Esophagus muscularis mucosa (tissue), 4 donors: Measurements from ENCODE around the gene ID1. TPM values are rescaled to one million over a fixed set of nuclear protein-coding genes. Genes with fewer than 3 reads are reported as not detected.
"Not testable (repeated sequence)": the region's sequence is repeated elsewhere in the genome, so short reads cannot be mapped to it uniquely, and the experiment has no call there.

ENCODE experiments used
- DNase-seq: peaks from one replicate; pipeline ENCODE4 v3.0.0-alpha.2; 2017; ENCODE audit errors: extremely low spot score
- H3K27ac ChIP-seq, 4 donors: fragments of 200-600 bp; sonication (generic); replicated peaks in 1 of 4; 1 replicate in 3 of 4; 2 replicates in 1 of 4; pipeline ENCODE4 v1.5.1; 2016 to 2019; ENCODE audit warnings: mild to moderate bottlenecking in 1 of 4
- H3K27me3 ChIP-seq, 4 donors: fragments of 200-600 bp; sonication (generic); one replicate each; pipeline versions ENCODE4 v1.5.1 to v1.6.0; 2016 to 2019
- H3K36me3 ChIP-seq, 4 donors: fragments of 200-600 bp; sonication (generic); one replicate each; pipeline ENCODE4 v1.5.1; 2016 to 2019
- H3K4me1 ChIP-seq, 4 donors: fragments of 200-600 bp; sonication (generic); one replicate each; pipeline ENCODE4 v1.5.1; 2016 to 2019
- H3K4me3 ChIP-seq, 4 donors: fragments of 200-600 bp; sonication (generic); 1 replicate in 2 of 4; 2 replicates in 2 of 4; pipeline ENCODE4 v1.5.1; 2016 to 2019; ENCODE audit warnings: mild to moderate bottlenecking in 4 of 4, moderate library complexity in 1 of 4
- H3K9me3 ChIP-seq, 4 donors: fragments of 200-600 bp; sonication (generic); 1 replicate in 3 of 4; 2 replicates in 1 of 4; pipeline ENCODE4 v1.5.1; 2016 to 2019
- CTCF ChIP-seq, 3 experiments: fragments of 200-600 bp in 2 of 3; fragments of 450-650 bp in 1 of 3; sonication (generic) in 2 of 3; IDR thresholded peaks; one replicate each; pipeline ENCODE4 v1.5.1; 2017 to 2019; ENCODE audit warnings: antibody characterized with exemption in 3 of 3, mild to moderate bottlenecking in 2 of 3, moderate library complexity in 1 of 3
- EP300 ChIP-seq: sonication (generic); formaldehyde crosslinking; IDR thresholded peaks from one replicate; pipeline ENCODE4 v1.6.1; 2017; ENCODE audit warnings: antibody characterized with exemption
- POLR2A ChIP-seq: fragments of 450-650 bp; IDR thresholded peaks from one replicate; pipeline ENCODE4 v1.6.1; 2017; ENCODE audit warnings: antibody characterized with exemption, moderate library complexity, mild to moderate bottlenecking, low read depth
- POLR2AphosphoS5 ChIP-seq, 2 donors: sonication (generic); formaldehyde crosslinking; IDR thresholded peaks; one replicate each; pipeline ENCODE4 v1.6.1; 2017; ENCODE audit warnings: antibody characterized with exemption in 2 of 2
- whole genome bisulfite sequencing: methylation state at CpG from one replicate; pipeline ENCODE4 v1.1.5; 2018; 5-methylcytosine and 5-hydroxymethylcytosine counted together
- intact Hi-C: fragments of 100-400 bp; cut with DNase I; formaldehyde crosslinking; loops from one replicate; pipeline ENCODE4 v1.15.1; 2023
- total RNA-seq, 4 donors: library from RNA; depleted of rRNA; stranded (reverse); fragments of >200 nt; gene quantifications; one replicate each; pipeline versions ENCODE4 v1.1.0 to v1.2.1, GENCODE V29; 2016

The ID1 gene
- total RNA-seq, 4 donors from 2014 or later: 199 to 744 (median 532) TPM

GRCh38 chr20:31578448-31579138, 26.5 kb upstream of the ID1 start:
- Histone ChIP-seq H3K4me1 (peaks cover 6 to 7% (median 7%) of the 10 kb centered on the region in 4 donors), H3K27me3 (no peaks in the 10 kb centered on the region), H3K36me3 (no peaks in the 10 kb centered on the region), H3K9me3 (no peaks in the 10 kb centered on the region), H3K4me3 (no peak overlapping the region), H3K27ac (no peak overlapping the region)
- no peak for DNase-seq
- no peak for TF ChIP-seq EP300
- 94% methylated on average over 23 of the region's 43 CpGs for WGBS
- intact Hi-C loops: no loop called here

- no peaks in the 10 kb centered on the region for H3K27me3 ChIP-seq
- peaks cover 0 to under 1% (median under 1%) of the 10 kb centered on the region in 4 donors for H3K4me1 ChIP-seq
- H3K36me3 ChIP-seq: no peaks in the 10 kb centered on the region
- TF ChIP-seq EP300 (no peak), POLR2AphosphoS5 (IDR thresholded peaks at IDR 0.05) (no peak), CTCF (IDR thresholded peaks at IDR 0.05) (no peak)
- H3K4me3 ChIP-seq: no peak overlapping the region
- no peak for DNase-seq
- no peak overlapping the region for H3K27ac ChIP-seq
- WGBS: 92% methylated on average over 6 of the region's 6 CpGs
- H3K9me3 ChIP-seq: no peaks in the 10 kb centered on the region
- intact Hi-C loops: no loop called here
Observed at GRCh38 chr20:31579245-31579644, 25.8 kb upstream of the ID1 start.

- H3K36me3 ChIP-seq, intact Hi-C loops, H3K4me1 ChIP-seq, DNase-seq, H3K9me3 ChIP-seq, H3K4me3 ChIP-seq, H3K27me3 ChIP-seq, H3K27ac ChIP-seq: not testable (repeated sequence)
- 92% methylated on average over 17 of the region's 17 CpGs for WGBS
Observed at GRCh38 chr20:31579941-31580651, 25.0 kb upstream of the ID1 start.

GRCh38 chr20:31580706-31581105, 24.4 kb upstream of the ID1 start:
- no peak for DNase-seq
- Histone ChIP-seq H3K27ac (no peak overlapping the region), H3K4me1 (no peaks in the 10 kb centered on the region), H3K36me3 (no peaks in the 10 kb centered on the region), H3K27me3 (no peaks in the 10 kb centered on the region), H3K9me3 (no peaks in the 10 kb centered on the region), H3K4me3 (no peak overlapping the region)
- intact Hi-C loops: no loop called here
- WGBS: 84% methylated on average over 7 of the region's 7 CpGs
- TF ChIP-seq POLR2AphosphoS5 (IDR thresholded peaks at IDR 0.05) (no peak), EP300 (no peak), CTCF (IDR thresholded peaks at IDR 0.05) (no peak), POLR2A (no peak)

- WGBS: 86% methylated on average over 11 of the region's 13 CpGs
- intact Hi-C loops: no loop called here
- DNase-seq: no peak
- Histone ChIP-seq H3K4me3 (no peak overlapping the region), H3K27ac (no peak overlapping the region), H3K9me3 (no peaks in the 10 kb centered on the region), H3K4me1 (no peaks in the 10 kb centered on the region), H3K27me3 (no peaks in the 10 kb centered on the region), H3K36me3 (no peaks in the 10 kb centered on the region)
- TF ChIP-seq POLR2AphosphoS5 (IDR thresholded peaks at IDR 0.05) (no peak), POLR2A (no peak), EP300 (no peak), CTCF (IDR thresholded peaks at IDR 0.05) (no peak)
Observed at GRCh38 chr20:31581391-31581790, 23.7 kb upstream of the ID1 start.
